NB4 (cell line): ENCODE results near the gene MACROD2.

Experiments used
- DNase-seq: peaks from one replicate; pipeline ENCODE4 v3.0.0; 2010; ENCODE audit warnings: low read depth
- H3K4me3 ChIP-seq: one replicate; pipeline ENCODE4 v1.5.1; 2011; ENCODE audit warnings: mild to moderate bottlenecking, low read depth, low read length, moderate library complexity
- MYC ChIP-seq: IDR thresholded peaks from 2 replicates; pipeline ENCODE4 v1.6.1; 2011; ENCODE audit warnings: low read depth, low read length
- POLR2A ChIP-seq: IDR thresholded peaks from 2 replicates; pipeline ENCODE4 v1.6.1; 2011; ENCODE audit warnings: mild to moderate bottlenecking; ENCODE audit not compliant: insufficient read length; ENCODE audit errors: extremely low read depth
- TF ChIP-seq, protein P1 (sequence below): IDR thresholded peaks from 2 replicates; pipeline ENCODE4 v1.6.1; 2011; ENCODE audit warnings: low read depth, low read length
- TF ChIP-seq, protein P2 (sequence below): IDR thresholded peaks from one replicate; pipeline ENCODE4 v1.5.1; 2012; ENCODE audit warnings: low read depth, low read length

Gene MACROD2

DNA sequence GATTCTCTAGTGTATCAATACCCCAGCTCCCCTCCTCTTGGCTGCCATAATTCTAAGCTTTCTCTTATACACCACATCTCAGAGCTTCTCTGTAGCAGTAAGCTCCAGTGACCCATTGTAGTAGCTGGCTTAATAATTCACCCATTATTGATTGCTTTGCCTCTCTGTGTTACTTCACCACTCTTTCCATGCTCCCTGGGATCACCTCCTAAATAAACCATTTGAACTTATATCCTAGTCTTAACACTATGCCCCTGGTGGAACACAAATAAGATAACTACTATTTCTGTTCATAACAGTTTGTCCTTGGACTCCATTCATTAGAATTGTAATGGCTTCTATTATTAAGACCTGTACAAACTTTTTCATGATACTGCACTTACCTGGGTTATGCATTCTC lies 1819.0 kb downstream of the MACROD2 start:
- TF ChIP-seq MYC (no peak), POLR2A (no peak)
- TF ChIP-seq, protein P1, sequence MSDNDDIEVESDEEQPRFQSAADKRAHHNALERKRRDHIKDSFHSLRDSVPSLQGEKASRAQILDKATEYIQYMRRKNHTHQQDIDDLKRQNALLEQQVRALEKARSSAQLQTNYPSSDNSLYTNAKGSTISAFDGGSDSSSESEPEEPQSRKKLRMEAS, result no peak
- TF ChIP-seq, protein P2, sequence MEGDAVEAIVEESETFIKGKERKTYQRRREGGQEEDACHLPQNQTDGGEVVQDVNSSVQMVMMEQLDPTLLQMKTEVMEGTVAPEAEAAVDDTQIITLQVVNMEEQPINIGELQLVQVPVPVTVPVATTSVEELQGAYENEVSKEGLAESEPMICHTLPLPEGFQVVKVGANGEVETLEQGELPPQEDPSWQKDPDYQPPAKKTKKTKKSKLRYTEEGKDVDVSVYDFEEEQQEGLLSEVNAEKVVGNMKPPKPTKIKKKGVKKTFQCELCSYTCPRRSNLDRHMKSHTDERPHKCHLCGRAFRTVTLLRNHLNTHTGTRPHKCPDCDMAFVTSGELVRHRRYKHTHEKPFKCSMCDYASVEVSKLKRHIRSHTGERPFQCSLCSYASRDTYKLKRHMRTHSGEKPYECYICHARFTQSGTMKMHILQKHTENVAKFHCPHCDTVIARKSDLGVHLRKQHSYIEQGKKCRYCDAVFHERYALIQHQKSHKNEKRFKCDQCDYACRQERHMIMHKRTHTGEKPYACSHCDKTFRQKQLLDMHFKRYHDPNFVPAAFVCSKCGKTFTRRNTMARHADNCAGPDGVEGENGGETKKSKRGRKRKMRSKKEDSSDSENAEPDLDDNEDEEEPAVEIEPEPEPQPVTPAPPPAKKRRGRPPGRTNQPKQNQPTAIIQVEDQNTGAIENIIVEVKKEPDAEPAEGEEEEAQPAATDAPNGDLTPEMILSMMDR, result no peak
- DNase-seq, result no peak
- H3K4me3 ChIP-seq, result no peak overlapping the region

- no peak for DNase-seq
- H3K4me3 ChIP-seq, result no peak overlapping the region
- no peak for TF ChIP-seq POLR2A
- TF ChIP-seq, protein P2, result no peak
- no peak for TF ChIP-seq MYC
- TF ChIP-seq, protein P1, result no peak
These were observed 1819.6 kb downstream of the MACROD2 start for GRCh38 chr20:15814911-15815310.

DNA sequence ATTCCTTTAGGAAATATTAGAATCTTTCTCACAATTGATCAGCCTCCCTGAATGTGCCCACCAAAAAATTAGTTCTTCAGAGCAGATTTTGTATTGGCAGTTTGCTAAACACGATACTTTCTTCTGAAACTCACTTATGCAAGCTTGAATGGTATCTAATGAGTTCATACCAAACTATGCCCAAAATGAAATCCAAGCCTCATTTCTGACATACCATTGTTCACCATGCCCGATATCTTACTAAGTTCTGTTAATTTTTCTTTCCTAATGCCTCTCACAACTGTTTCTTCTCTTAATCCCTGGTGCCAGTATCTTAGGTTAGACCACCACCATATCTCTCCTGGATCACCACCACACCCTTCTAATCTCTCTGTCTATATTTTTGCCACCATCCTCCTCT lies 1822.0 kb downstream of the MACROD2 start:
- H3K4me3 ChIP-seq, result no peak overlapping the region
- DNase-seq, result no peak
- TF ChIP-seq, protein P1, result no peak
- no peak for TF ChIP-seq MYC
- TF ChIP-seq, protein P2, result no peak

GRCh38 chr20:15818651-15819071 lies 1823.3 kb downstream of the MACROD2 start:
- H3K4me3 ChIP-seq, result no peak overlapping the region
- TF ChIP-seq, protein P1, result no peak
- no peak for TF ChIP-seq POLR2A
- no peak for TF ChIP-seq MYC
- TF ChIP-seq, protein P2, result no peak
- no peak for DNase-seq

- TF ChIP-seq, protein P1, result no peak
- TF ChIP-seq, protein P2, result no peak
- TF ChIP-seq POLR2A (no peak), MYC (no peak)
- H3K4me3 ChIP-seq, result no peak overlapping the region
- DNase-seq, result no peak
These were observed 1828.4 kb downstream of the MACROD2 start for GRCh38 chr20:15823718-15824117.

- no peak overlapping the region for H3K4me3 ChIP-seq
- no peak for DNase-seq
- TF ChIP-seq, protein P1, result no peak
- no peak for TF ChIP-seq MYC
- TF ChIP-seq POLR2A, result no peak
- TF ChIP-seq, protein P2, result no peak
These were observed 1832.3 kb downstream of the MACROD2 start for GRCh38 chr20:15827628-15828027.
